Muscle of leg (tissue), 11 donors: Measurements from ENCODE around the gene CTNNB1. TPM values are rescaled to one million over a fixed set of nuclear protein-coding genes. Genes with fewer than 3 reads are reported as not detected.

Experiments
- DNase-seq: peaks from one replicate; pipeline ENCODE4 v3.0.0; 2013
- H3K27ac ChIP-seq: one replicate; pipeline ENCODE4 v1.5.1; 2013; ENCODE audit warnings: mild to moderate bottlenecking, low read length, control low read depth
- H3K27me3 ChIP-seq: one replicate; pipeline ENCODE4 v1.6.1; 2013; ENCODE audit warnings: low read length; ENCODE audit not compliant: control insufficient read depth, insufficient read depth
- H3K36me3 ChIP-seq: one replicate; pipeline ENCODE4 v1.6.1; 2013; ENCODE audit warnings: low read length; ENCODE audit not compliant: control insufficient read depth, insufficient read depth
- H3K4me1 ChIP-seq: one replicate; pipeline ENCODE4 v1.6.1; 2013; ENCODE audit warnings: low read length; ENCODE audit not compliant: control insufficient read depth, insufficient read depth
- H3K4me3 ChIP-seq: one replicate; pipeline ENCODE4 v1.5.1; 2013; ENCODE audit warnings: low read length, control low read depth
- H3K9me3 ChIP-seq: replicated peaks from 2 replicates; pipeline ENCODE4 v1.6.1; 2013; ENCODE audit warnings: low read depth, low read length; ENCODE audit not compliant: control insufficient read depth
- WGBS: methylation state at CpG from one replicate; pipeline ENCODE4 v1.1.5; 2013; ENCODE audit warnings: missing lambda C conversion rate; ENCODE audit not compliant: insufficient coverage; 5-methylcytosine and 5-hydroxymethylcytosine counted together
- polyA plus RNA-seq, 8 donors: library from polyadenylated mRNA; unstranded; fragments of 120-200 nt; gene quantifications; one replicate each; pipeline versions ENCODE4 v1.2.1 to v1.2.3, GENCODE V29; 2013; ENCODE audit warnings: inconsistent platforms in 1 of 8, low replicate concordance in 1 of 8; ENCODE audit not compliant: insufficient read length in 8 of 8, insufficient read depth in 1 of 8
- total RNA-seq: library from RNA; stranded (reverse); fragments of 120-200 nt; gene quantifications from one replicate; pipeline ENCODE4 v1.2.4, GENCODE V29; 2013

The CTNNB1 gene
- total and polyA plus RNA-seq, 9 donors, result 272 to 390 (median 327) TPM

DNA sequence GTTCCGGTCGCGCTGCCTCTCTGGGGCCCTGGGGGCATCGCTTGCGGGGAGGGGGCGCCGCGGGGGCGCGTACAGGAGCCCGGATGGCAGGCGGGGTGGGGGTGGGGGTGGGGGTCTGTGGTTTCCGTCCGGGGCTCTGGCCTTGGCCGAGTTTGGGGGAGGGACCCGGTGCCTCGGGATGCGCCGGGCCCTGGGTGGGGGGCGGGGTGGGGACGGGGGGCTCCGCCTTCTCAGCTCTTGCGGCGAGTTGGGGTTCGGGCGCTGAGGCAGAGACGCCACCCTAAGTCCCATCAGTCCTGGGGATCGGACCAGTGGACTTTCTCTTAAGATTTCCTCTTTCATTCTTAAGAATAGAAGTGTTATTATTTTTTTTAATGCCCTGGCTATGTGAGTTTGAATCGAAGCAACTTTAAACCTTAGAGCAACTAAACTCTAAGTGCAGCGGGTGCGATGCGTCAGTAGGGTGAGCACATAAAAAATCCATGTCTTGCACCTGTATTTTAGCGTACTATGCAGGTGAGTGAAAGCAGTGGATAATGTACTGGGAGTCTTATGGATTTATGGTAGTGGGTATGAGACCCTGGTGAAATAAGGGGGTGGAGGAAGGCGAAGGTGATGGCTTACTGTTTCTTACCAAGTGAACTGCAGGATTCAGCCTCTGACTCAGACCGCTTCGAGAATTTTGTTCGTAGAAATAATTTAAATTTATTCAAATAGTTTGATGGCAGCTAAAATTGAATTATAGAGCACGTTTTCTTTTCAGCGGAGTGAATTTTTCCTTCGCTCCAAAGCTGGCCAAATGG is 762 bp downstream of the CTNNB1 start:
- H3K27ac ChIP-seq, result peak overlapping the region; percentile 99
- H3K9me3 ChIP-seq, result no peaks in the 10 kb centered on the region
- DNase-seq, result peak; percentile 72
- H3K4me3 ChIP-seq, result peak overlapping the region; percentile 93
- WGBS, result 0% methylated on average over 14 of the region's 40 CpGs
- H3K4me1 ChIP-seq, result no peaks in the 10 kb centered on the region
- H3K36me3 ChIP-seq, result no peaks in the 10 kb centered on the region
- H3K27me3 ChIP-seq, result no peaks in the 10 kb centered on the region

DNA sequence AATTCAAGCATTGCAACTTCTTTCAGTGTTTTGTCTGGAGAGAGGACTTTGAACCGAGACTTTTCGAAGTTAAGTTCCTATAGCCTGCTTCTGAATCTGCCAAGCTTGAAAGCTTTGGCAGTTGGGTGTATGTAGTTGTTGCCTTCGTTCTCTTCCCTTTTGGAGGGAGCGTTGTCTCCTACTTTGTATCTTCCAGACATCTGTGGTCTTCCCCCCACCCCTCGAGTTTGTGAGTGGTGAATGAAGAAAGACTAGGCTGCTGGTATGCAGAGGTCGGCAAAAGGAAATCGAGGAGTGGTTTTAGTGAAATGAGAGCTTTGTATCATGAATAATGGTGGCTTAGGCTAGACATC is 1.3 kb downstream of the CTNNB1 start:
- Histone ChIP-seq H3K9me3 (no peaks in the 10 kb centered on the region), H3K27ac (peak overlapping the region; percentile 80), H3K36me3 (no peaks in the 10 kb centered on the region), H3K27me3 (no peaks in the 10 kb centered on the region), H3K4me1 (peaks cover 3% of the 10 kb centered on the region), H3K4me3 (peak overlapping the region; percentile 93)
- WGBS, result 0% methylated on average over 4 of the region's 7 CpGs
- peak; percentile 72 for DNase-seq

- no peak for DNase-seq
- peak overlapping the region; percentile 1 for H3K4me3 ChIP-seq
- peak overlapping the region; percentile 7 for H3K27ac ChIP-seq
- 38% methylated on average over 2 of the region's 5 CpGs for WGBS
- no peaks in the 10 kb centered on the region for H3K9me3 ChIP-seq
- no peaks in the 10 kb centered on the region for H3K36me3 ChIP-seq
- peaks cover 6% of the 10 kb centered on the region for H3K4me1 ChIP-seq
- no peaks in the 10 kb centered on the region for H3K27me3 ChIP-seq
Measured at GRCh38 chr3:41202075-41202833, 2.9 kb downstream of the CTNNB1 start.

DNA sequence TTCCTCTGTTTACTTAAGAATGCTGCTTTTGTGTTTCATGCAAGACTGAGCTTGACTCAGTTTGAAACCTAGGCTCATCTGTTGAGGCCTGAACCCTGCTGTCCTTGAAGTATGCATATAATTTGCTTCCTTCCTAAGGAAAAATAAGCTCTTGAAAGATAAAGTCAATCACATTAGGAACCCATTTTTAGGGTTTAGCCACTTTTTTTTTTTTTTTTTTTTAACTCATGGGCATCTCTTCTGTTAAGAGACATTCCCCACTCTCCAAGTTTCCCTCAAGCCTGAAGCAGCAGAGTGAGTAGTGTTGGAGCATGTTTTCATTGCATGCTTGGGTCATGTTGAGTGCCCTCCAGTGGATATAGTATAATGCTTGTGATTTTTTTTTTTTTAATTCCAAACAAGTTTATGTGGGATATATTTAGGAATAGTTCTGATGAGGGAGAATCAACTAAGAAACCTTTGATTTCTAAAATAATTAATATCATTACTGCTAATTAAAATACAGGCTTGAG is 3.6 kb downstream of the CTNNB1 start:
- peaks cover 6% of the 10 kb centered on the region for H3K4me1 ChIP-seq
- H3K27me3 ChIP-seq, result no peaks in the 10 kb centered on the region
- H3K4me3 ChIP-seq, result no peak overlapping the region
- peak; percentile 78 for DNase-seq
- H3K36me3 ChIP-seq, result no peaks in the 10 kb centered on the region
- no peak overlapping the region for H3K27ac ChIP-seq
- no peaks in the 10 kb centered on the region for H3K9me3 ChIP-seq

DNA sequence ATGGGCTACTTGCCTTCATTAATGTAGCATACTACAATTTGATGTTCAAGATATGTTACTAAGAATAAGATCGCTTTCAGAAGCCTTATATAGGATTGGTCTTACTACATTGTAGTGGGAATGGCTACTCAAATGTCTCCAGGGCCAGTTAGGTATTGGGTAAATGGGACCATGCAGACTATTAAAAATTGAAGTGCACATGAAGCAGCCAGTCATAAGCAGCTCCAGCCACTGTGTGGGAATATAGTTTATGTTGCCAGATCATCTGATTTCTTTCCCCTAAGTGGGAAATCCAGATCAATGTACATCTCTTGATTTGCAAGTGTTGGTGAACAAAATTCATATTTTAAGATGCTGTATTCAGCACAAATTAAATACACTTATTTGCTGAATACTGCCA is 5.1 kb downstream of the CTNNB1 start:
- no peak overlapping the region for H3K27ac ChIP-seq
- H3K36me3 ChIP-seq, result no peaks in the 10 kb centered on the region
- H3K9me3 ChIP-seq, result no peaks in the 10 kb centered on the region
- WGBS, result no CpG with 5 or more reads among the region's 1 CpG
- DNase-seq, result no peak
- H3K27me3 ChIP-seq, result no peaks in the 10 kb centered on the region
- H3K4me3 ChIP-seq, result no peak overlapping the region
- H3K4me1 ChIP-seq, result peaks cover 6% of the 10 kb centered on the region

GRCh38 chr3:41205591-41205990 is 6.3 kb downstream of the CTNNB1 start:
- no peak overlapping the region for H3K4me3 ChIP-seq
- H3K27me3 ChIP-seq, result no peaks in the 10 kb centered on the region
- H3K27ac ChIP-seq, result no peak overlapping the region
- no peak for DNase-seq
- no peaks in the 10 kb centered on the region for H3K36me3 ChIP-seq
- WGBS, result no CpG with 5 or more reads among the region's 9 CpGs
- peaks cover 6% of the 10 kb centered on the region for H3K4me1 ChIP-seq
- no peaks in the 10 kb centered on the region for H3K9me3 ChIP-seq

- 0% methylated on average over 1 of the region's 1 CpG for WGBS
- H3K27ac ChIP-seq, result no peak overlapping the region
- peaks cover 6% of the 10 kb centered on the region for H3K4me1 ChIP-seq
Measured at GRCh38 chr3:41207355-41207754, 8.1 kb downstream of the CTNNB1 start.

GRCh38 chr3:41208507-41209220 is 9.4 kb downstream of the CTNNB1 start:
- no peak overlapping the region for H3K4me3 ChIP-seq
- DNase-seq, result no peak
- H3K27ac ChIP-seq, result no peak overlapping the region
- no peaks in the 10 kb centered on the region for H3K27me3 ChIP-seq
- no peaks in the 10 kb centered on the region for H3K9me3 ChIP-seq
- peaks cover 8% of the 10 kb centered on the region for H3K4me1 ChIP-seq
- H3K36me3 ChIP-seq, result no peaks in the 10 kb centered on the region
- WGBS, result 80% methylated on average over 4 of the region's 7 CpGs

More at GRCh38 chr3:41207355-41207754, 8.1 kb downstream of the CTNNB1 start:
- no peaks in the 10 kb centered on the region for H3K36me3 ChIP-seq
- no peak overlapping the region for H3K4me3 ChIP-seq
- DNase-seq, result no peak
- H3K9me3 ChIP-seq, result no peaks in the 10 kb centered on the region
- no peaks in the 10 kb centered on the region for H3K27me3 ChIP-seq

- WGBS, result no CpG with 5 or more reads among the region's 5 CpGs
- no peak for DNase-seq
- no peak overlapping the region for H3K27ac ChIP-seq
- H3K27me3 ChIP-seq, result no peaks in the 10 kb centered on the region
- no peaks in the 10 kb centered on the region for H3K9me3 ChIP-seq
- H3K36me3 ChIP-seq, result no peaks in the 10 kb centered on the region
- H3K4me3 ChIP-seq, result no peak overlapping the region
- peaks cover 8% of the 10 kb centered on the region for H3K4me1 ChIP-seq
Measured at GRCh38 chr3:41209646-41210045, 10.3 kb downstream of the CTNNB1 start.

DNA sequence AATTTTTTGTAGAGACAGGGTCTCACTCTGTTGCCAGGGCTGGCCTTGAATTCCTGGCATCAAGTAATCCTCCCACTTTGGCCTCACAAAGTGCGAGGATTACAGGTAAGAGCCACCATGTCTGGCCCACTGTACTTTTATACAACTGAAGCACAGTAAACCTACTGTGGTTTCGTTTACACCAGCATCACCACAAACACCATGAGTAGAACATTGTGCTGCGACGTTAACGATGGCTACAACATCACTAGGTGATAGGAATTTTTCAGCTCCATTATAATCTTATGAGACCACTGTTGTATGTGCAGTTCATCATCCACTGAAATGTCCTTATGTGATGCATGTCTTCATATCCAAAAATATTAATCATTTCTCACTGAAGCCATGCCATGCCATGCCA is 11.7 kb downstream of the CTNNB1 start:
- WGBS, result 89% methylated on average over 4 of the region's 5 CpGs
- Histone ChIP-seq H3K4me1 (peaks cover 5% of the 10 kb centered on the region), H3K27me3 (no peaks in the 10 kb centered on the region), H3K9me3 (no peaks in the 10 kb centered on the region), H3K36me3 (no peaks in the 10 kb centered on the region), H3K4me3 (no peak overlapping the region), H3K27ac (no peak overlapping the region)
- DNase-seq, result no peak
